ENCODE measurements around the gene GTF2F2.

GRCh38 chr13:45174478-45174877, 54.2 kb downstream of the GTF2F2 start:
- TF ChIP-seq CTCF (IDR thresholded peaks at IDR 0.05), result no peak
- TF ChIP-seq POLR2A (IDR thresholded peaks at IDR 0.05), result no peak
- TF ChIP-seq POLR2AphosphoS5 (IDR thresholded peaks at IDR 0.05), result no peak

Data from upper lobe of left lung (tissue), 4 donors.